Breast epithelium (tissue), 4 donors: ENCODE data around the gene STX16. TPM values are rescaled to one million over a fixed set of nuclear protein-coding genes. Genes with fewer than 3 reads are reported as not detected.

ENCODE experiments used
- DNase-seq, 2 donors: peaks; one replicate each; pipeline ENCODE4 v3.0.0-alpha.2; 2019; ENCODE audit warnings: low spot score in 2 of 2
- H3K27ac ChIP-seq, 2 donors: fragments of 200-600 bp; sonication (generic) in 1 of 2; one replicate each; pipeline ENCODE4 v1.5.1; 2016 to 2019; ENCODE audit warnings: mild to moderate bottlenecking in 1 of 2
- H3K27me3 ChIP-seq, 2 donors: fragments of 200-600 bp; sonication (generic) in 1 of 2; one replicate each; pipeline versions ENCODE4 v1.5.1 to v1.6.0; 2017 to 2019; ENCODE audit warnings: control low read depth in 1 of 2, mild to moderate bottlenecking in 1 of 2
- H3K36me3 ChIP-seq: fragments of 200-600 bp; one replicate; pipeline ENCODE4 v1.5.1; 2019
- H3K4me1 ChIP-seq, 2 donors: fragments of 200-600 bp; sonication (generic); one replicate each; pipeline ENCODE4 v1.5.1; 2016 to 2019; ENCODE audit warnings: control low read depth in 1 of 2
- H3K4me3 ChIP-seq, 3 donors: fragments of 200-600 bp; sonication (generic); 1 replicate in 2 of 3; 2 replicates in 1 of 3; pipeline ENCODE4 v1.5.1; 2016 to 2019; ENCODE audit warnings: mild to moderate bottlenecking in 3 of 3, moderate library complexity in 2 of 3
- H3K9me3 ChIP-seq, 2 donors: fragments of 200-600 bp; sonication (generic) in 1 of 2; one replicate each; pipeline ENCODE4 v1.5.1; 2016 to 2019; ENCODE audit warnings: control low read depth in 1 of 2
- CTCF ChIP-seq, 3 donors: fragments of 450-650 bp; IDR thresholded peaks; one replicate each; pipeline ENCODE4 v1.5.1; 2016 to 2017; ENCODE audit warnings: antibody characterized with exemption in 3 of 3, mild to moderate bottlenecking in 3 of 3, moderate library complexity in 3 of 3
- POLR2A ChIP-seq: fragments of 450-650 bp; IDR thresholded peaks from one replicate; pipeline ENCODE4 v1.6.1; 2016; ENCODE audit warnings: antibody characterized with exemption, mild to moderate bottlenecking, moderate library complexity
- POLR2AphosphoS5 ChIP-seq, 3 donors: sonication (generic); formaldehyde crosslinking; IDR thresholded peaks; one replicate each; pipeline ENCODE4 v1.6.1; 2017; ENCODE audit warnings: antibody characterized with exemption in 3 of 3
- intact Hi-C: fragments of 100-400 bp; cut with DNase I; formaldehyde crosslinking; loops from one replicate; pipeline ENCODE4 v1.15.1; 2023; ENCODE audit warnings: low total_unique reads
- total RNA-seq, 3 donors: library from RNA; depleted of rRNA; stranded (reverse); fragments of >200 nt; gene quantifications; one replicate each; pipeline ENCODE4 v1.1.0, GENCODE V29; 2016

STX16 gene
- total RNA-seq, 3 donors from 2014 or later, result 54.4 to 76.5 (median 74.4) TPM

- H3K27me3 ChIP-seq, result no peaks in the 10 kb centered on the region
- no peaks in the 10 kb centered on the region for H3K9me3 ChIP-seq
- intact Hi-C loops, result no loop called here
- H3K4me1 ChIP-seq, result peaks cover 0 to 4% of the 10 kb centered on the region in 2 donors
- peak overlapping the region; percentile 58 to 86 for H3K27ac ChIP-seq
- no peak for DNase-seq
- H3K36me3 ChIP-seq, result no peaks in the 10 kb centered on the region
- no peak for TF ChIP-seq POLR2A
- TF ChIP-seq POLR2AphosphoS5 (IDR thresholded peaks at IDR 0.05), result no peak
- no peak for TF ChIP-seq CTCF (IDR thresholded peaks at IDR 0.05)
- no peak overlapping the region for H3K4me3 ChIP-seq
These were observed 37.8 kb upstream of the STX16 start for GRCh38 chr20:58613061-58613854.

- Histone ChIP-seq H3K9me3 (no peaks in the 10 kb centered on the region), H3K4me3 (no peak overlapping the region), H3K36me3 (no peaks in the 10 kb centered on the region), H3K27me3 (no peaks in the 10 kb centered on the region), H3K4me1 (peaks cover 0 to 4% of the 10 kb centered on the region in 2 donors), H3K27ac (no peak overlapping the region)
- TF ChIP-seq POLR2A (no peak), CTCF (IDR thresholded peaks at IDR 0.05) (no peak), POLR2AphosphoS5 (IDR thresholded peaks at IDR 0.05) (no peak)
- intact Hi-C loops, result no loop called here
- DNase-seq, result no peak
These were observed 36.7 kb upstream of the STX16 start for GRCh38 chr20:58614366-58614765.

- Histone ChIP-seq H3K4me3 (no peak overlapping the region), H3K36me3 (no peaks in the 10 kb centered on the region), H3K9me3 (no peaks in the 10 kb centered on the region), H3K27ac (no peak overlapping the region), H3K4me1 (peaks cover 0 to 4% of the 10 kb centered on the region in 2 donors), H3K27me3 (no peaks in the 10 kb centered on the region)
- peak; percentile 46 to 69 for DNase-seq
- intact Hi-C loops, result no loop called here
- TF ChIP-seq POLR2A (no peak), POLR2AphosphoS5 (IDR thresholded peaks at IDR 0.05) (no peak), CTCF (IDR thresholded peaks at IDR 0.05) (no peak)
These were observed 35.9 kb upstream of the STX16 start for GRCh38 chr20:58614984-58615760.

GRCh38 chr20:58616411-58616810 lies 34.7 kb upstream of the STX16 start:
- H3K4me3 ChIP-seq, result no peak overlapping the region
- TF ChIP-seq POLR2A (no peak), CTCF (IDR thresholded peaks at IDR 0.05) (no peak), POLR2AphosphoS5 (IDR thresholded peaks at IDR 0.05) (no peak)
- H3K27ac ChIP-seq, result no peak overlapping the region
- no peak for DNase-seq
- H3K9me3 ChIP-seq, result no peaks in the 10 kb centered on the region
- peaks cover 0 to 4% of the 10 kb centered on the region in 2 donors for H3K4me1 ChIP-seq
- H3K36me3 ChIP-seq, result no peaks in the 10 kb centered on the region
- no peaks in the 10 kb centered on the region for H3K27me3 ChIP-seq
- intact Hi-C loops, result no loop called here

- Histone ChIP-seq H3K36me3 (no peaks in the 10 kb centered on the region), H3K27ac (no peak overlapping the region), H3K27me3 (no peaks in the 10 kb centered on the region), H3K9me3 (no peaks in the 10 kb centered on the region), H3K4me3 (no peak overlapping the region), H3K4me1 (no peaks in the 10 kb centered on the region)
- no peak for DNase-seq
- intact Hi-C loops, result no loop called here
- TF ChIP-seq POLR2A (no peak), CTCF (IDR thresholded peaks at IDR 0.05) (no peak), POLR2AphosphoS5 (IDR thresholded peaks at IDR 0.05) (no peak)
These were observed 33.9 kb upstream of the STX16 start for GRCh38 chr20:58617158-58617557.
